Measurements from ENCODE around the gene SBF1. TPM values are rescaled to one million over a fixed set of nuclear protein-coding genes. Genes with fewer than 3 reads are reported as not detected.

Gene SBF1
- total and polyA plus RNA-seq, 7 donors, result 42.1 to 98.0 (median 75.3) TPM

GRCh38 chr22:50408311-50408710 lies 66.5 kb downstream of the SBF1 start:
- whole genome bisulfite sequencing, 3 donors, result 88 to 95% (median 90%) methylated on average over 13 of the region's 13 CpGs
- Histone ChIP-seq H3K27me3 (ENCODE audit: insufficient read depth in 3 of 3, low read length in 2 of 3) (no peaks in the 10 kb centered on the region), H3K36me3 (ENCODE audit: insufficient read depth in 1 of 2, low read depth in 1 of 2) (peaks cover 0 to 49% of the 10 kb centered on the region in 2 donors), H3K4me3 (no peak overlapping the region), H3K27ac (no peak overlapping the region), H3K9me3 (no peaks in the 10 kb centered on the region), H3K4me1 (peaks cover 4% of the 10 kb centered on the region)
- ATAC-seq (no peak), DNase-seq (no peak)
- TF ChIP-seq, protein P1, sequence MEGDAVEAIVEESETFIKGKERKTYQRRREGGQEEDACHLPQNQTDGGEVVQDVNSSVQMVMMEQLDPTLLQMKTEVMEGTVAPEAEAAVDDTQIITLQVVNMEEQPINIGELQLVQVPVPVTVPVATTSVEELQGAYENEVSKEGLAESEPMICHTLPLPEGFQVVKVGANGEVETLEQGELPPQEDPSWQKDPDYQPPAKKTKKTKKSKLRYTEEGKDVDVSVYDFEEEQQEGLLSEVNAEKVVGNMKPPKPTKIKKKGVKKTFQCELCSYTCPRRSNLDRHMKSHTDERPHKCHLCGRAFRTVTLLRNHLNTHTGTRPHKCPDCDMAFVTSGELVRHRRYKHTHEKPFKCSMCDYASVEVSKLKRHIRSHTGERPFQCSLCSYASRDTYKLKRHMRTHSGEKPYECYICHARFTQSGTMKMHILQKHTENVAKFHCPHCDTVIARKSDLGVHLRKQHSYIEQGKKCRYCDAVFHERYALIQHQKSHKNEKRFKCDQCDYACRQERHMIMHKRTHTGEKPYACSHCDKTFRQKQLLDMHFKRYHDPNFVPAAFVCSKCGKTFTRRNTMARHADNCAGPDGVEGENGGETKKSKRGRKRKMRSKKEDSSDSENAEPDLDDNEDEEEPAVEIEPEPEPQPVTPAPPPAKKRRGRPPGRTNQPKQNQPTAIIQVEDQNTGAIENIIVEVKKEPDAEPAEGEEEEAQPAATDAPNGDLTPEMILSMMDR (IDR thresholded peaks at IDR 0.05), result no peak
- intact Hi-C loops (cut with DNase I), result no loop called here

- Histone ChIP-seq H3K27ac (no peak overlapping the region), H3K4me1 (no peaks in the 10 kb centered on the region), H3K9me3 (no peaks in the 10 kb centered on the region), H3K4me3 (no peak overlapping the region), H3K27me3 (ENCODE audit: insufficient read depth in 3 of 3, low read length in 2 of 3) (no peaks in the 10 kb centered on the region), H3K36me3 (ENCODE audit: insufficient read depth in 1 of 2, low read depth in 1 of 2) (peaks cover 0 to 56% of the 10 kb centered on the region in 2 donors)
- ATAC-seq, result no peak
- TF ChIP-seq, protein P1 (IDR thresholded peaks at IDR 0.05), result no peak
- 94 to 96% (median 94%) methylated on average over 25 of the region's 25 CpGs for WGBS, 3 donors
- no peak for DNase-seq
- intact Hi-C loops (cut with DNase I), result no loop called here
Measured at GRCh38 chr22:50406416-50407170, 68.2 kb downstream of the SBF1 start.

DNA sequence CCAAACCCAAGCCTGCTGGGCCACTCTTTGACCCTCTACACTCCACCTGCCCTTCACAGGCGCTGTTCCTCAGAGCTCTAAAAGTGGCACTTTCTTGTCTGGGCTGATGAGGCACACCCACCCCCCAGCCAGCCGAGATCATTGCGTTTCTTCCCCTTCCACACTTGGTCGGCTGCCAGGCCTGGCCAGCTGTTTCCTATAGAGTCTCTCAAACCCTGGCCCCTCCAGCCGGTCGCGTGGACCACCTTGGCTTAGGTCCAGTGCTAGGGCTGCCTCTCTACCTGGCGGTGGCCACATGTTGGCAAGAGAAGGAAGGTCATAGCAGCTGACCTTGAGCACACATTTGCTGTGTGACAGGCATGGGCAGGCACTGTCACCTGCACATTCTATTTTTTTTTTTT lies 71.1 kb downstream of the SBF1 start:
- Histone ChIP-seq H3K27ac (no peak overlapping the region), H3K27me3 (ENCODE audit: insufficient read depth in 3 of 3, low read length in 2 of 3) (no peaks in the 10 kb centered on the region), H3K9me3 (no peaks in the 10 kb centered on the region), H3K4me1 (peaks cover 14% of the 10 kb centered on the region), H3K4me3 (no peak overlapping the region), H3K36me3 (ENCODE audit: insufficient read depth in 1 of 2, low read depth in 1 of 2) (peaks cover 0 to 55% of the 10 kb centered on the region in 2 donors)
- intact Hi-C loops (cut with DNase I), result no loop called here
- 34 to 41% (median 36%) methylated on average over 8 of the region's 8 CpGs for WGBS, 3 donors
- TF ChIP-seq, protein P1 (IDR thresholded peaks at IDR 0.05), result no peak
- DNase-seq (peak; percentile 55 to 67), ATAC-seq (peak in 1 of 4 donors; percentile 18)

DNA sequence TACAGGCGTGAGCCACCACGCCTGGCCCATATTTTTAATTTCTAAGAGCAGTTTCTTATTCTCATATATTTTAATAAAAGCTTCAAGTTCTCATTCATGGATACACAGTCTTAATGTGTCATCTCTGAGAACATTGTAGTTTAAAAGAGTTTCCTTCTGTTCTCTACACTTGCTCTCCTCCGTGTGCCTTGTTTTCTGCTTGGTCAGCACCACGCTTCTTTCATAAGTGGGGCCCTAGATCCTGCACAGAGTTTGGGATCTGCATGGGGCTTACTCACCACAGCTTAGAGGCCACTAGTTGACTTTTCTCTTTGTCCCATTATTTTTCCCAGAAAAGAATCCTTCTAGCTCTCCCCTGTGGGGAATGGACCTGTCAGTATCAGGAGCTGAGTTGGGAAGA lies 72.9 kb downstream of the SBF1 start:
- peaks cover 0 to 41% of the 10 kb centered on the region in 2 donors for H3K36me3 ChIP-seq (ENCODE audit: insufficient read depth in 1 of 2, low read depth in 1 of 2)

More for the DNA sequence above, 72.9 kb downstream of the SBF1 start:
- Histone ChIP-seq H3K4me3 (no peak overlapping the region), H3K9me3 (no peaks in the 10 kb centered on the region), H3K27me3 (ENCODE audit: insufficient read depth in 3 of 3, low read length in 2 of 3) (no peaks in the 10 kb centered on the region), H3K27ac (no peak overlapping the region), H3K4me1 (peaks cover 16% of the 10 kb centered on the region)
- intact Hi-C loops (cut with DNase I), result no loop called here
- ATAC-seq (no peak), DNase-seq (no peak)
- TF ChIP-seq, protein P1 (IDR thresholded peaks at IDR 0.05), result no peak
- 92 to 97% (median 95%) methylated on average over 4 of the region's 4 CpGs for WGBS, 3 donors
